Neural progenitor cell (in vitro differentiated cells): ENCODE measurements around the gene POLR1G. TPM values are rescaled to one million over a fixed set of nuclear protein-coding genes. Genes with fewer than 3 reads are reported as not detected.

Experiments used
- DNase-seq: peaks from one replicate; pipeline ENCODE4 v3.0.0-alpha.2; 2016; ENCODE audit warnings: low spot score
- H2AFZ ChIP-seq: fragments of 200-600 bp; sonication (generic); replicated peaks from 2 replicates; pipeline ENCODE4 v1.6.1; 2016; ENCODE audit warnings: antibody characterized with exemption
- H3F3A ChIP-seq: fragments of 200-600 bp; sonication (generic); 2 replicates; pipeline ENCODE4 v1.6.1; 2016; ENCODE audit warnings: antibody characterized with exemption, low read depth
- H3K27ac ChIP-seq: fragments of 200-600 bp; sonication (generic); 2 replicates; pipeline ENCODE4 v1.5.1; 2016; ENCODE audit warnings: mild to moderate bottlenecking
- H3K27me3 ChIP-seq: fragments of 200-600 bp; sonication (generic); 2 replicates; pipeline ENCODE4 v1.6.1; 2016; ENCODE audit warnings: mild to moderate bottlenecking, moderate library complexity
- H3K36me3 ChIP-seq: fragments of 200-600 bp; sonication (generic); 2 replicates; pipeline ENCODE4 v1.5.1; 2016
- H3K4me1 ChIP-seq: fragments of 200-600 bp; sonication (generic); 2 replicates; pipeline ENCODE4 v1.6.1; 2016; ENCODE audit warnings: mixed run types
- H3K4me2 ChIP-seq: fragments of 200-600 bp; sonication (generic); 2 replicates; pipeline ENCODE4 v1.6.1; 2016
- H3K4me3 ChIP-seq: fragments of 200-600 bp; sonication (generic); 2 replicates; pipeline ENCODE4 v1.5.1; 2016
- H3K79me2 ChIP-seq: fragments of 200-600 bp; sonication (generic); 2 replicates; pipeline ENCODE4 v1.6.1; 2016; ENCODE audit warnings: low read depth
- H3K9ac ChIP-seq: fragments of 200-600 bp; sonication (generic); 2 replicates; pipeline ENCODE4 v1.6.1; 2016
- H3K9me3 ChIP-seq: fragments of 200-600 bp; sonication (generic); 2 replicates; pipeline ENCODE4 v1.5.1; 2016; ENCODE audit warnings: low read depth
- H4K20me1 ChIP-seq: fragments of 200-600 bp; sonication (generic); 2 replicates; pipeline ENCODE4 v1.6.1; 2016; ENCODE audit warnings: low read depth
- H3K27ac Mint-ChIP-seq: 3 replicates; pipeline ENCODE4 v1.8.0; 2021; ENCODE audit warnings: mixed read lengths
- H3K27me3 Mint-ChIP-seq: 2 replicates; pipeline ENCODE4 v1.8.0; 2022; ENCODE audit warnings: low read depth, mild to moderate bottlenecking, inconsistent platforms, moderate library complexity, mixed read lengths; ENCODE audit not compliant: insufficient read depth
- H3K36me3 Mint-ChIP-seq: 3 replicates; pipeline ENCODE4 v1.8.0; 2021; ENCODE audit warnings: mixed read lengths
- H3K4me1 Mint-ChIP-seq: 3 replicates; pipeline ENCODE4 v1.8.0; 2021; ENCODE audit warnings: mixed read lengths
- H3K4me3 Mint-ChIP-seq: 3 replicates; pipeline ENCODE4 v1.8.0; 2021; ENCODE audit warnings: mild to moderate bottlenecking, moderate library complexity, mixed read lengths
- H3K9me3 Mint-ChIP-seq: 3 replicates; pipeline ENCODE4 v1.8.0; 2020; ENCODE audit warnings: mixed read lengths
- CTCF ChIP-seq: fragments of 200-600 bp; sonication (generic); IDR thresholded peaks from 2 replicates; pipeline ENCODE4 v1.5.1; 2017; ENCODE audit warnings: antibody characterized with exemption, mild to moderate bottlenecking
- EZH2 ChIP-seq: fragments of 200-600 bp; sonication (generic); IDR thresholded peaks from 2 replicates; pipeline ENCODE4 v1.6.1; 2017; ENCODE audit warnings: antibody characterized with exemption, mild to moderate bottlenecking, moderate library complexity
- EZH2phosphoT487 ChIP-seq: fragments of 200-600 bp; sonication (generic); IDR thresholded peaks from 2 replicates; pipeline ENCODE4 v1.6.1; 2017; ENCODE audit warnings: antibody characterized with exemption
- total RNA-seq: library from RNA; depleted of rRNA; stranded (reverse); fragments of >200 nt; gene quantifications from 2 replicates; pipeline ENCODE4 v1.2.3, GENCODE V29; 2015; ENCODE audit warnings: low replicate concordance

Gene POLR1G
- total RNA-seq, result 5.5 and 6.8 TPM in 2 replicates

DNA sequence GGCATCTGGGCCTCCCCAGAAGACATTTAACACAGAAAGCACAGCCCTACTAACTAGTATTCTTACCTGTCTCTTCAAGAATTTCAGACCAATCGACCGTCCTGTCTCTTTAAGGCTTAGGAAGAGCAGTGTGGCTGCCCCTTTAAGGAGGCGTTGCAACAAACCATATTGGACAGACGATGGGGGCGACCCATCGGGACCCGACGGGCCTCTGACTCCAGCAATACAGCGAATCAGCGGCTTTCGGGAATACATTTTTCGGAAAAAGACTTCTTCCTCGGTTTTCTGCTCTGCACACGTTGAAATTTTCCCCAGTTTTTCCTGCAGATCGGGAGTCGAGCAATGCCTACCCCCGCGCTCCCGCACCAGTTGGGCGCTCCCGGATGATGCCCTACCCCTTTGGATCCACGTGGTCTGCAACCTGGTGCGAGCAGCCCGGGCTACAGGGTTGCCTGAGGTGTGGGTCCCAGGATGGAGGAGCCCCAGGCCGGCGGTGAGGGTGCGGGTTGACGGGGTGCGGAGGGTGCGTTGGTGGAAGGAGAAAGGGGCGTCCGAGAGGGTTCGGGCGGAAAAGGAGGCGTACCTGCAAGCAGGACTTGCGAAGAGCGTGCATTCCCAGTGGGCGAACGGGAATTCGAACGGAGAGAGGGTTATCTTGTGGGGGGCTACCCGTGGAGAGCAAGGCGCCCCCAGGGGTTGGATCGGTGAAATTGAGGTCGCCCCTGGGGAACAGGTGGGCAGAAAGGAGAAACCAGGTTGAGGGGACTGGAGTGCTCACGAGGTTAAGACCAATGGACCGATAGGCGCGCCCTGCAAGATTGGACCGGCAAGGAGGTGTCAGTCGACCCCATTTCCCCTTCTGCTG lies at the start of gene POLR1G:
Gene POLR1G (plus strand): TSS at position 419 of the 865 bp plus-strand sequence. CDS start 53 bp downstream, at position 472.
- H3K4me1 ChIP-seq, result peaks cover 21% of the 10 kb centered on the region
- peak within 1 kb of the TSS; percentile 83 for H3K4me2 ChIP-seq
- H4K20me1 ChIP-seq, result peaks cover 25% of the 10 kb centered on the region
- H3K4me1 Mint-ChIP-seq, result peaks cover 32% of the 10 kb centered on the region
- peak within 1 kb of the TSS; percentile 98 for H3K27ac ChIP-seq
- no peak for TF ChIP-seq CTCF
- no peak for TF ChIP-seq EZH2phosphoT487
- TF ChIP-seq EZH2, result no peak
- H3K36me3 ChIP-seq, result no peaks in the 10 kb centered on the region
- peaks cover 38% of the 10 kb centered on the region for H3K27me3 ChIP-seq
- H3K9me3 Mint-ChIP-seq, result no peaks in the 10 kb centered on the region
- H3K27ac Mint-ChIP-seq, result peak within 1 kb of the TSS; percentile 99
- H3K4me3 ChIP-seq, result peak within 1 kb of the TSS; percentile 65
- peaks cover 26% of the 10 kb centered on the region for H3K27me3 Mint-ChIP-seq
- H3K9me3 ChIP-seq, result no peaks in the 10 kb centered on the region
- H3K79me2 ChIP-seq, result peaks cover 8% of the 10 kb centered on the region
- peak; percentile 88 for DNase-seq
- peak within 1 kb of the TSS; percentile 98 for H2AFZ ChIP-seq
- peak within 1 kb of the TSS; percentile 93 for H3K4me3 Mint-ChIP-seq
- H3K9ac ChIP-seq, result peak within 1 kb of the TSS; percentile 95
- no peaks in the 10 kb centered on the region for H3K36me3 Mint-ChIP-seq
- peaks cover 4% of the 10 kb centered on the region for H3F3A ChIP-seq

DNA sequence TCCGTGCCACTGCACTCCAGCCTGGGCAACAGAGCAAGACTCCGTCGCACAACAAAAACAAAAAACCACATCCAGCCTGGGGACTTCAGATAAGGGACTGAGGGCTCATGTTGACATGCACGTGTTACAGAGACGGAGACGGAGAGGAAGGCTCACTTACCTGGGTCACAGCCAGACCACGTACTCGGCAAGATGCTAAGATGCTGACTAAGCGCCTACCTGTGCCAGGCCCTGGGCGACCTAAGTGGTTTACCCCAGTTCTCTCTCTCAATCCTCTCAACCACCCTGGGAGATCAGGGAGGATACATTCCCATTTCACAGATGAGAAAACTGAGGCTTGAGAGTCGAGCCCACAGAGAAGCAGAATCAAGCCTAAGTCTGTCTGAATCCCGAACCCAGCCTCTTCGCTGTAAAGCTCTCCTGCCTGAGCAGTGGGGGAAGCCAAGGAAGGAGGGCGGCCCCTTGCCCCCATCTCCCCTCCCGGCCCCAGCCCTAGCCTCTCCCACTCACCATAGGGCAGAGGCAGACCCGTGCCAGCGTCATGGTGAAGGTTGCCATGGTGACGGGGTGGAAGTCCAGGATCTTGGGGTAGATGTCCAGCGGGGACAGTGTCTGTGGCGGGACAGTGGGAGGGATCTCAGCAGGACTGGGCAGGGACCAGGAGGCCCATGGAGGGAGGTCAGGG lies 49.5 kb upstream of the POLR1G start:
- Histone ChIP-seq H2AFZ (no peak overlapping the region), H3K4me1 (no peaks in the 10 kb centered on the region), H3K4me2 (no peak overlapping the region), H3K9me3 (no peaks in the 10 kb centered on the region), H3K27ac (no peak overlapping the region), H3F3A (no peaks in the 10 kb centered on the region), H3K36me3 (no peaks in the 10 kb centered on the region), H4K20me1 (peaks cover 5% of the 10 kb centered on the region), H3K27me3 (no peaks in the 10 kb centered on the region), H3K9ac (no peak overlapping the region), H3K79me2 (no peaks in the 10 kb centered on the region), H3K4me3 (no peak overlapping the region)
- H3K9me3 Mint-ChIP-seq, result no peaks in the 10 kb centered on the region
- H3K27me3 Mint-ChIP-seq, result peaks cover 3% of the 10 kb centered on the region
- H3K4me3 Mint-ChIP-seq, result no peak overlapping the region
- DNase-seq, result no peak
- peaks cover 9% of the 10 kb centered on the region for H3K4me1 Mint-ChIP-seq
- H3K27ac Mint-ChIP-seq, result no peak overlapping the region
- H3K36me3 Mint-ChIP-seq, result peaks cover 37% of the 10 kb centered on the region
- TF ChIP-seq EZH2phosphoT487 (no peak), EZH2 (no peak)

- no peaks in the 10 kb centered on the region for H3K9me3 Mint-ChIP-seq
- TF ChIP-seq EZH2phosphoT487 (no peak), EZH2 (no peak), CTCF (no peak)
- Histone ChIP-seq H3F3A (no peaks in the 10 kb centered on the region), H3K79me2 (no peaks in the 10 kb centered on the region), H3K27ac (no peak overlapping the region), H2AFZ (no peak overlapping the region), H3K9ac (no peak overlapping the region), H3K4me2 (no peak overlapping the region), H4K20me1 (peaks cover 5% of the 10 kb centered on the region), H3K36me3 (no peaks in the 10 kb centered on the region), H3K4me3 (no peak overlapping the region), H3K4me1 (no peaks in the 10 kb centered on the region), H3K27me3 (no peaks in the 10 kb centered on the region), H3K9me3 (no peaks in the 10 kb centered on the region)
- H3K4me1 Mint-ChIP-seq, result peaks cover 9% of the 10 kb centered on the region
- no peak for DNase-seq
- peaks cover 39% of the 10 kb centered on the region for H3K36me3 Mint-ChIP-seq
- peaks cover 3% of the 10 kb centered on the region for H3K27me3 Mint-ChIP-seq
- no peak overlapping the region for H3K27ac Mint-ChIP-seq
- H3K4me3 Mint-ChIP-seq, result no peak overlapping the region
These were observed 49.0 kb upstream of the POLR1G start for GRCh38 chr19:45357445-45357783.
